Central memory CD8-positive, alpha-beta T cell (primary cell): ENCODE measurements around the gene UST.
"Not testable (repeated sequence)": the region's sequence is repeated elsewhere in the genome, so short reads cannot be mapped to it uniquely, and the experiment has no call there.

Experiments
- ATAC-seq: fragments of 150-1000 bp; cut with Tn5 transposase; replicated peaks from 2 replicates; pipeline ENCODE4 v1.10.0; 2022; ENCODE audit warnings: mild to moderate bottlenecking, moderate FRiP score, moderate number of reproducible peaks; ENCODE audit not compliant: poor library complexity, severe bottlenecking; ENCODE audit errors: extremely low read depth
- DNase-seq, 2 donors: peaks; one replicate each; pipeline ENCODE4 v3.0.0; 2021; ENCODE audit warnings: low spot score in 2 of 2
- H3K27ac Mint-ChIP-seq: one replicate; pipeline ENCODE4 v1.8.0; 2022; ENCODE audit warnings: low read depth, mild to moderate bottlenecking, moderate library complexity, mixed read lengths
- H3K27me3 Mint-ChIP-seq: one replicate; pipeline ENCODE4 v1.8.0; 2022; ENCODE audit warnings: mixed read lengths
- H3K36me3 Mint-ChIP-seq: one replicate; pipeline ENCODE4 v1.8.0; 2022; ENCODE audit warnings: mild to moderate bottlenecking, moderate library complexity, mixed read lengths; ENCODE audit not compliant: insufficient read depth
- H3K4me1 Mint-ChIP-seq: one replicate; pipeline ENCODE4 v1.8.0; 2022; ENCODE audit warnings: mixed read lengths
- H3K4me3 Mint-ChIP-seq: one replicate; pipeline ENCODE4 v1.8.0; 2022; ENCODE audit warnings: mild to moderate bottlenecking, moderate library complexity, mixed read lengths
- H3K9me3 Mint-ChIP-seq: one replicate; pipeline ENCODE4 v1.8.0; 2022; ENCODE audit warnings: mixed read lengths

Gene UST

GRCh38 chr6:148743476-148743875 is 3.4 kb upstream of the UST start:
- no peak overlapping the region for H3K27ac Mint-ChIP-seq
- no peaks in the 10 kb centered on the region for H3K9me3 Mint-ChIP-seq
- H3K4me1 Mint-ChIP-seq, result peaks cover 16% of the 10 kb centered on the region
- H3K4me3 Mint-ChIP-seq, result no peak overlapping the region
- no peak for ATAC-seq
- no peaks in the 10 kb centered on the region for H3K27me3 Mint-ChIP-seq
- no peak for DNase-seq
- H3K36me3 Mint-ChIP-seq, result peaks cover 12% of the 10 kb centered on the region

GRCh38 chr6:148745926-148746325 is 904 bp upstream of the UST start:
- Mint-ChIP-seq H3K27me3 (no peaks in the 10 kb centered on the region), H3K36me3 (peaks cover 18% of the 10 kb centered on the region), H3K4me1 (peaks cover 41% of the 10 kb centered on the region), H3K4me3 (peak overlapping the region; percentile 100), H3K27ac (peak overlapping the region; percentile 96), H3K9me3 (no peaks in the 10 kb centered on the region)
- DNase-seq (no peak), ATAC-seq (no peak)

- no peaks in the 10 kb centered on the region for H3K9me3 Mint-ChIP-seq
- DNase-seq (peak in 1 of 2 donors; percentile 23), ATAC-seq (peak; percentile 15)
- H3K4me3 Mint-ChIP-seq, result peak overlapping the region; percentile 100
- peaks cover 48% of the 10 kb centered on the region for H3K4me1 Mint-ChIP-seq
- H3K27ac Mint-ChIP-seq, result peak overlapping the region; percentile 96
- no peaks in the 10 kb centered on the region for H3K27me3 Mint-ChIP-seq
- peaks cover 18% of the 10 kb centered on the region for H3K36me3 Mint-ChIP-seq
Observed at GRCh38 chr6:148747145-148747470, 278 bp downstream of the UST start.

GRCh38 chr6:148747471-148748165 is 788 bp downstream of the UST start:
- H3K36me3 Mint-ChIP-seq, result peaks cover 18% of the 10 kb centered on the region
- H3K27ac Mint-ChIP-seq, result peak overlapping the region; percentile 87
- no peaks in the 10 kb centered on the region for H3K27me3 Mint-ChIP-seq
- DNase-seq (peak; percentile 54 to 63), ATAC-seq (peak; percentile 76)
- H3K4me1 Mint-ChIP-seq, result peaks cover 48% of the 10 kb centered on the region
- no peaks in the 10 kb centered on the region for H3K9me3 Mint-ChIP-seq
- H3K4me3 Mint-ChIP-seq, result peak overlapping the region; percentile 100

- H3K27ac Mint-ChIP-seq, result peak overlapping the region; percentile 87
- peaks cover 18% of the 10 kb centered on the region for H3K36me3 Mint-ChIP-seq
- DNase-seq (no peak), ATAC-seq (no peak)
- peak overlapping the region; percentile 7 for H3K4me3 Mint-ChIP-seq
- no peaks in the 10 kb centered on the region for H3K9me3 Mint-ChIP-seq
- H3K27me3 Mint-ChIP-seq, result no peaks in the 10 kb centered on the region
- peaks cover 48% of the 10 kb centered on the region for H3K4me1 Mint-ChIP-seq
Observed at GRCh38 chr6:148749674-148750073, 2.8 kb downstream of the UST start.

GRCh38 chr6:148750838-148751792 is 4.3 kb downstream of the UST start:
- Mint-ChIP-seq H3K9me3 (no peaks in the 10 kb centered on the region), H3K36me3 (peaks cover 17% of the 10 kb centered on the region), H3K27ac (no peak overlapping the region), H3K4me1 (peaks cover 46% of the 10 kb centered on the region), H3K27me3 (no peaks in the 10 kb centered on the region), H3K4me3 (no peak overlapping the region)
- no peak for DNase-seq
- no peak for ATAC-seq

GRCh38 chr6:148751793-148752170 is 5.0 kb downstream of the UST start:
- ATAC-seq, result no peak
- Mint-ChIP-seq H3K27me3 (no peaks in the 10 kb centered on the region), H3K27ac (no peak overlapping the region)

GRCh38 chr6:148755379-148755778 is 8.5 kb downstream of the UST start:
- H3K36me3 Mint-ChIP-seq, H3K27me3 Mint-ChIP-seq, H3K9me3 Mint-ChIP-seq, DNase-seq, H3K4me3 Mint-ChIP-seq, H3K27ac Mint-ChIP-seq, ATAC-seq: not testable (repeated sequence)
- H3K4me1 Mint-ChIP-seq, result peaks cover 42% of the 10 kb centered on the region

More at GRCh38 chr6:148751793-148752170, 5.0 kb downstream of the UST start:
- Mint-ChIP-seq H3K4me3 (no peak overlapping the region), H3K9me3 (no peaks in the 10 kb centered on the region), H3K36me3 (peaks cover 11% of the 10 kb centered on the region), H3K4me1 (peaks cover 46% of the 10 kb centered on the region)
- no peak for DNase-seq

GRCh38 chr6:148757944-148758480 is 11.2 kb downstream of the UST start:
- Mint-ChIP-seq H3K27ac (peak overlapping the region; percentile 98), H3K27me3 (no peaks in the 10 kb centered on the region), H3K9me3 (no peaks in the 10 kb centered on the region), H3K4me1 (peaks cover 56% of the 10 kb centered on the region), H3K36me3 (peaks cover 22% of the 10 kb centered on the region), H3K4me3 (peak overlapping the region; percentile 61)
- ATAC-seq (no peak), DNase-seq (no peak)

GRCh38 chr6:148758492-148758891 is 11.7 kb downstream of the UST start:
- ATAC-seq (peak; percentile 13), DNase-seq (peak; percentile 19 to 49)
- Mint-ChIP-seq H3K27ac (peak overlapping the region; percentile 98), H3K4me1 (peaks cover 61% of the 10 kb centered on the region), H3K36me3 (peaks cover 22% of the 10 kb centered on the region), H3K4me3 (peak overlapping the region; percentile 61), H3K9me3 (no peaks in the 10 kb centered on the region), H3K27me3 (no peaks in the 10 kb centered on the region)

- peak overlapping the region; percentile 82 for H3K4me3 Mint-ChIP-seq
- DNase-seq, result peak in 1 of 2 donors; percentile 20
- H3K36me3 Mint-ChIP-seq, result peaks cover 22% of the 10 kb centered on the region
- H3K27ac Mint-ChIP-seq, result peak overlapping the region; percentile 98
- H3K27me3 Mint-ChIP-seq, result no peaks in the 10 kb centered on the region
- no peak for ATAC-seq
- H3K9me3 Mint-ChIP-seq, result no peaks in the 10 kb centered on the region
- H3K4me1 Mint-ChIP-seq, result peaks cover 71% of the 10 kb centered on the region
Observed at GRCh38 chr6:148760258-148760534, 13.4 kb downstream of the UST start.

GRCh38 chr6:148760568-148761526 is 14.0 kb downstream of the UST start:
- peak overlapping the region; percentile 82 for H3K4me3 Mint-ChIP-seq
- H3K27ac Mint-ChIP-seq, result peak overlapping the region; percentile 98
- H3K36me3 Mint-ChIP-seq, result peaks cover 22% of the 10 kb centered on the region
- DNase-seq (peak; percentile 45 to 65), ATAC-seq (peak; percentile 67)
- peaks cover 74% of the 10 kb centered on the region for H3K4me1 Mint-ChIP-seq
- H3K9me3 Mint-ChIP-seq, result no peaks in the 10 kb centered on the region
- H3K27me3 Mint-ChIP-seq, result no peaks in the 10 kb centered on the region
